Right hindlimb (tissue), 1 donor: Measurements from ENCODE around the gene TAS1R3.

Experiments
- DNase-seq: peaks from one replicate; pipeline ENCODE4 v3.0.0-alpha.2; 2018

Gene TAS1R3

GRCh38 chr1:1295154-1295923 lies 35.7 kb upstream of the TAS1R3 start:
- no peak for DNase-seq

- DNase-seq = no peak
These were observed 34.7 kb upstream of the TAS1R3 start for GRCh38 chr1:1296070-1297061.

DNA sequence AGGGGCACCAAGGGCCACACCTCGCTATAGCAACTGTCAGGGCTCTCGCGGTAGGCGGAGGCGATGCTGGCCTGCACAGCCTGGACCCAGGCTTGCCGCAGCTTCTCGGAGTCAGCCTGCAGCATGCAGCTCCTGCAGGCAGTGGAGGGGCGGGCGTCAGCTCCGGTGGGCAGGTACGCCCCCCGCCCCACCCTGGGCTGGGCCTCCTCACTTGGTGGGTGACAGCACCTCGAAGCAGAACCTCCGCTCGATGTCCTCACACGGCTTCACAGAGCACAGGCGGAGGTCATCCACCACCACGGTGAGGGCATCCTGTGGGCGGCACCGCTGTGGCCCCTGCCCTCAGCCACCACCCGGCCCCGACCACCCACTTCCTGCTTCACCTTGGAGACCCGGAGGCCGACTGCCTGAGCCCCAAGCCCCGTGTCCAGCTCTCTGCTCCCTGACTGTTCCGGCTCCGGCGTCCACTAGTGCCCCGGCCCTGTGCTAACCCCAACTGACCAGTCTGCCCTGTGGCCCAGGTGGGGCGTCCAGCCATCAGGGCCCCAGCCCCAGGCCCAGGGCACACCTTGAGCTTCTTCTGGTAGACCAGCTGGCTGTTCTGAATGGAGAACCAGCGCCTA lies 33.2 kb upstream of the TAS1R3 start:
- no peak for DNase-seq

DNA sequence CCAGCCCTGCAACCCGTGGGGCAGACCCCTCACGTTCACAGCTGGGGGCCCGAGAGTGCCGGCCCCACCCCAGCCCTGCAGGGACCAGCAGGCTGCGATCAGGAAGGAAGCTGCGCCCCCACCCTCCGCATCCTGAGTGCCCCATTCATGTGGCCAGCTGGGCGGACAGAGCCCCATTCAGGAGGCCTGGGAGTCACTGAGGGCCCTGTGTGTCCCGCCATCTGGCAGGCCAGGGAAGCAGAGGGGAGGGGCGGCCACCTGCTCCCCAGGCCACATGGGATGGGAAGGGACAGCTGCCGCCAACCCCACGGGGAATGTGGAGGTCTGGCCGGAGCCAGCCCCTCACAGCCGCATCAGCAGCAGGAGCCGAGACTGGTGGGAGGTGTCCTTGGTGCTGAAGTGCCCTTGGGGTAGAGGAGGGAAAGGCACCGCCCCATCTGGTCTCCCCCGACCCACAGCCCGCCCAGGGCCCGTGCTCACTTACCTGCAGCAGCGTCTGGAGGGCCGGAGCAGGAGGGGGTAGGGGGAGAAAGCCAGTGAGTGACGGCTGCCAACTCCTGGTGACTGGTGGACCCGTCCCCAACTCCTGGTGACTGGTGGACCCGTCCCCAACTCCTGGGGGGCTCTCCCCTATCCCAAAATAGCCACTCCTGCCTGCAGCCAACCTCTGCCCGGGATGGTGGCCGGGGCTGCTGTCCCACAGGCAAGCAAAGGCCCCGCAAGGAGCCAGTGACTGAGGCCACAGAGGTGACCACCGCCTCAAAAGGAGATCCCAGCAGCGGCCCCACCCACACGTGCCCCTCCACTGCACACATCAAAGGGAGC lies 32.0 kb upstream of the TAS1R3 start:
- peak; percentile 83 for DNase-seq

- no peak for DNase-seq
These were observed 31.3 kb upstream of the TAS1R3 start for GRCh38 chr1:1299686-1300351.

DNA sequence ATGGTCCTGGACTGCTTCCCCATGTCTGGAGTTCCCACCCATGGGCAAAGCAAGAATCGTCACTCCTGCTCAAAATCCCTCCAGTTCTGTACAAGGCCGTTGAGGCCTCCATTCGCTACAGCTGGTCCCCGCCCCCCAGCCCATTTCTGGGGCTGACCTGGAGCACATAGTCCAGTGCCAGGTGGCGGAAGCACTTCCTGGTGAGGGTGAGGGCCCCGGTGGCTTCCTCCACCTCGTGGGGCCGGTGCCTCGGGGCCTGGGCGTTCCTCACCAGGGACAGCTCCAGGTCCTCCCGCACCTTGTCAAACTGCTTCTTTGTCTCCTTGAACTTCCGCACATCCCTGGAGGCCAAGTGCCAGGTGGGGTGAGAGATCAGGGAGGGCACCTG lies 30.7 kb upstream of the TAS1R3 start:
- DNase-seq = no peak

GRCh38 chr1:1302006-1302430 lies 29.1 kb upstream of the TAS1R3 start:
- DNase-seq = no peak

DNA sequence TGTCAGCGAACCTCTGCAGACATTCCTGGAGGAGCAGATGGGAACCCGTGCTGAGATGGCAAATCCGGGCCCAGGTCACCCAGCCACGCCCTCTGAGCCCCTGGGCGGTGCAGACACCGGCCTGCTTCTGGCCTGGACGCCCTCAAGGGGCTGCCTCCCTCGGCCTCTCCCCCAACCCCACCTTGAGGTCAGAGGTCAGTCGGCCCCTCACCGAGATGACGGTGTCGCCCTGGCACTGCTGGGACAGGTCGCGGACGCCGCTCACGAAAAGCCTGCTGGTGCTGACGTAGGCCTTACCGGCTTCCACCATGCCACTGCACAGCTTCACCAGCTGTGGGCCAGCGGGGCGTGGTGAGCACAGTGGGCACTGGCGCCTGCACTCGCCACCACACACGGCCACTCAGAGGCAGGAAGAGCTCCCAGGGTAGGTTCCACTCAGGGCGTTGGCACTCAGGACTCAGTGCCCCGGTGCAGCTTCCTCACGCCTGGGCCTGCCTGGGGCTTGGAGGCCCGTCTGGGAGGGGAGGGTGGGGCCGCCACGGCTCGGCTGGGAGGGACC lies 28.1 kb upstream of the TAS1R3 start:
- no peak for DNase-seq

DNA sequence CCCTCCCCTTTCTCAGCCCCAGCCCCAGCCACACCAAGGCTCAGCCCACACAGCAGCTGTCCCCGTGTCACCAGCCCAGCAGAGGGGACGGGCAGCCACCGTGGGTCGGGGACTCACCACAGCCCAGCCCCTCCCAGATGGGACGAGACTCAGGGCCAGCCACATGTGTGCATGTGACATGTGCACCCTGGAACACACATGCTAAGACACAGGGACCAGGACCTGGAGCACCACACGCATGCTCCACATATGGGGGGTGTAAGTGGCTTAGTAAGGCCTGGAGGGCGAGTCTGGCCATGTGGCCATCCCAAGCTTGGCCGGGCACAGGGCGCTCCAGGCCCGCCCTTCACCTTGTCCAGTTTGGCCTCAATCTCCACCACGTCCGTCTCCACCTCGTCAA lies 27.3 kb upstream of the TAS1R3 start:
- no peak for DNase-seq

- DNase-seq = peak; percentile 73
These were observed 26.5 kb upstream of the TAS1R3 start for GRCh38 chr1:1304331-1305299.

DNA sequence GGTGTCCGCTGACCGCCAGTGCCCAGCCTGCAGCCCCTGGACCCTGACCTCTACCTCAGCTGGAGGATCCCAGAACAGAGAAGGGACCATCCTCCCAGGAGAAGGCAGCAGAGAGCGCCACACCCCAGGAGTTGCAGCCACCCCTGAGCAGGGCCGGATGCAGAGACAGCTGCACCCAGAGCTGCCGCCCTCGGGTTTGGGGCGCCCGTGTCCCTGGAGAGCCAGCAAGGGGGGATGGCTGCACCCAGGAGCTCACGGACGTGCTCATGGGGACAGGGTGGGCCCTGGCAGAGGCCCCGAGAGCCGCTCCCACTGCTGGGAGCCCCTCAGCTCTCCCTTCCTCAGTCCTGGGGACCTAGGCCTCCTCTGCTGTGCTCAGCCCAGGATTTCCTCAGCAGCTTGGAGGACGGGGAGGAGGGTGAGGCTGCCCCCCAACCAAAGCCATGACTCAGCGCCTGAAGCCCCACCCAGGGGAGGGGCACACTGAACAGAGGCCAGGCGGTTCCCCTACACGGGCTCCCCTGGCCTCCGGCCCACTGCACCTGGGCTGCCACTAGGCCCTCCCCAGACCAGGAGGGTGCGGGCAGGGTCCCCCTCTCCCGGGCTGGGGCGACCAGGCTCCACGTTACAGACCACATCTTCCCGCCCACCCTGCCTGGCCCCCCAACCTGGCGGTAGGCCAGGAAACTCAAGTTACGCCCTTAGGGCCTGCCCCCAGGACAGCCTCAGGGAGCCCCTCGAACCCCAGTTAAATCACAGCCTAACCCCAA lies 25.6 kb upstream of the TAS1R3 start:
- peak; percentile 78 for DNase-seq

- no peak for DNase-seq
These were observed 24.9 kb upstream of the TAS1R3 start for GRCh38 chr1:1306070-1306660.

DNA sequence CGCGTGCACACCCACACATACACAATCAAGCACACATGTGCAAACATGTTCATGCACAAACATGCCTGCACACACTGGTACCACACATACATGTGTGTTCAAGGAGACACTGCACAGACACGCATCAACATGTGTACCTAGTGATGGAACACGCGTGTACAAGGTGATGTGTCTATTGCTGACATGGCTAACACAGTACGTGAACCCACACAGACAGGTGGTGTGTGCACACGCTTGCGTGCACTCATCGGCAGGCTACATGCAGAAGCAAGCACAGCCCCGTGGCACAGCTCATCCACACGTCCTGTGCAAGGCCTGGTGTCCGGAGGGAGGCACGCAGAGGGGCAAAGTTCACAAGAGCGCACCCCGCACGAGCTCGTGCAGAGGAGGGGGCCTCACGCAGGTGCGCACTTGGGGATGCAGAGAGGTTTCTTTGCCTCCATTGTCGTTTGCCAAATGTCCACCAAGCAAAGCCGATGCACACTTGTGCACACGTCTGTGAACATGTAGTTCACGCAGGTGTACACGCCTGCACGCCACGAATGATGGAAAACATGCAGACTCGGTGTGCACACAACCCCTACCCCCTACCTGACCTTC lies 24.3 kb upstream of the TAS1R3 start:
- DNase-seq = no peak

DNA sequence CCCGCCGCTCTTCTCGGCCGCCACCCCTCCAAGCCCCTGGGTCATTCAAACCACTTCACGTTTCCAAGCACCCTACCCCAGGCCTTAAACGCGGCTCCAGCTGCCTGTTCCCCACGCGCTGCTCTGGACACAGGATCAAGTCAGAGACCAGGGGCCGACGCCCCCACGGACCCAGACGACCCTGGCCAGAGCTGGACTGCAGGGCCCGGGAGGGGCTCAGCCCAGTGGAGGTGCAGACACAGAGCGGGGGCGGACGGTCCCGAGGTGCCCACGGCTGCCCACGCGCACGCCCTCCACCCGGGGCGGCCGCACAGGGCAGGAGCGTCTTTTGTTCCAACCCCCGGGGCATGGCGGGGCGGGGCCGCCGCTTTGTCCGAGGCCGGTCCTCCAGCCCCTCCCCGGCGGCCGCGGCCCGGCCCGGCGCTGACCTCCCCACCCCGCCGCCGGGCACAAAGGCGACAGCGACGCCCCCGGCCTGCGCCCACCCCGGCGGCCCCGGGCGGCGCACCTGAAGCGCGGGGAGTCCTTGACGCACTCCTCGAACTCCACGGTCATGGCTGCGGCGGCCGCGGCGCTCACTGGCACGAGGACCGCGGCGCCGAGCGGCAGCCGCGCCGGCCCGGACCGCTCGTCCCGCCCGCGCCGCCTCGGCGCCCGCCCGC lies 23.7 kb upstream of the TAS1R3 start:
- peak; percentile 36 for DNase-seq

DNA sequence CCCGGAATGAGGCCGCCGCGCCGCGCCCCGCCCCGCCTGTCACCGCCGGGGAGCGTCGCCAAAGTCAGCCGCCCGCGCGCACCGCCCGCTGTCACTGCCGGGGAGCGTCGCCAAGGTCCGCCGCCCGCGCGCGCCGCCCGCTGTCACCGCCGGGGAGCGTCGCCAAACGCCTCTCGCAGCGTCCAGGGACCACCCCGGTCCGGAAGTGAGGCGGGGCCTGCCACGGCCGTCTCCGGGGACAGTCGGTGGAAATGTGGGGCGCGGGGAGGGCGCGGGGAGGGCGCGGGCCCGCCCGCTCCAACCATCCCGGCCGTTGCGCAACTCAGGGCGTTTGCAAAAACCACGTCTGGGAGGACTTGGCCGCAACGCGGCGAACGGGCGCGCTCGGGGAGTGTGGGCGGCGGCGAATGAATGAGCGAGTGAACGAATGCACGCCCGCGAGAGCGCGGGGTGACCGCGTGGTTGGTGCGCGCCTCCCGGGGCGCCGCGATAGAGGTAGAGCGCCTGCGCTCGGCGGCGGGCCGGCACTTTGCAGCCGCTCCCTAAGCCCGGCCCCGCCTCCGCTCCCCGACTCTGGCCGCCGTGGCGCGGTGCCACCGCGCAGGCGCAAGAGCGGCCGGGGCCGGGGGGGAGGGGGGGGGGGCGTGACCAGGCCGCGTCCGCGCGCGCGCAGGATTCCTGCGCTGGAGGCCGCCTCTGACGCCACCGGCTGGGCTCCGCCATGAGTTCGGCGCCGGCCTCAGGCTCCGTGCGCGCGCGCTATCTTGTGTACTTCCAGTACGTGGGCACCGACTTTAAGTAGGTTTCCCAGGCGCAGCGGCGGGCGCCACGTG lies 22.9 kb upstream of the TAS1R3 start, which contains the start of the genes ACAP3 and PUSL1:
Gene ACAP3 (minus strand): TSS at position 8 of the 833 bp plus-strand sequence. CDS start 115 bp downstream, outside the sequence.
Gene PUSL1 (plus strand): TSS at position 675 of the 833 bp plus-strand sequence. CDS start 47 bp downstream, at position 722.
- DNase-seq = peak; percentile 93

GRCh38 chr1:1308756-1309250 lies 22.3 kb upstream of the TAS1R3 start:
- no peak for DNase-seq
